ENCODE results near the gene GXYLT2.
"Not testable (repeated sequence)": the region's sequence is repeated elsewhere in the genome, so short reads cannot be mapped to it uniquely, and the experiment has no call there.

Gene GXYLT2

DNA sequence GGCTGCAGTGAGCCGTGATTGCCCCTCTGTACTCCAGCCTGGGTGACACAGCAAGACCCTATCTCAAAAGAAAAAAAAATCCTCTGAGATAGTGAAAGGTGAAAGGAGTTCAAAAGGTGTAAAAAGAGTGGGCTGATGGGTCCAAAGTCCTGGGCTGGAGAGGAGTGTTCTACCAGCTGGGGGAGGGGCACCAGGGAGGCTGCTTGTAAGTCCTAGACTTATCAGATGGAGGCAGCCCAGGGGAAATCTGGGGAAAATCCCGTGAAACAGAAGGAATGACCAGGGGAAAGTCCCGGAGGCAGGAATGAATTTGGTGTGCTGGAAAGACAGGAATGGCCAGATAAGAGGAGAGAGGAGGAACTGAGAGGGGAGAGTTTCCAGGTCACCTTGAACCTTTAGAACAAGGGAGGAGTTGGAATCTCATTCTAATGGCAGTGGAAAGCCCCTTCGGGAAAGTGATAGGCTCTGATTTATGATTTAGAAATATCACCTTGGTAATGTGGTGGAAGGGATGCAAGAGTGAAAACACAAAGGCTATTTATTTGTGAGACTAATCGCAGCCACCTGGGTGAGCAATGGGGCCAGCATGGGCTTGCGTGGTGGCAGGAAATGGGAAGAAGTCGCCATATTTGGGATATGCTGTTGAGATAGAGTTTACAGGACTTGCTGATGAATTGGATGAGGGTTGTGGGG is 85.3 kb downstream of the GXYLT2 start:
- DNase-seq = no peak

DNA sequence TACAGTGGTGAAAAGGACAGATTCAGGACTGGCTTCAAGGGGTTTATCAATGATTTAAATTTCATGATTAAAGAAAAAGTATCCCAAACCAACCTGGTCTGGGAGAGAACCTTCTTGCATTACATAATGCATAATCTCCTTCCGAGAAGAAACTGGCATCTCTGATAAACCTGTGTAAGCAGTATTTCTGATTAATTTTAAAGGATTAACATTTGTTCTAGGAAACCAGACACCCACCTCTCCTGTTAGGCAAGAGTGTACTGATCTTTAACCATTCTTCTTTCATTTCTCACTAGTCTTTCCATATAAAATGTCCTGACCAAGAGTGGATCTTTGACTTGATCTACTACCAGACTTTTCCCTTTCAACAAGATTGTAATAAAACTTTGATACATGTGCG is 85.9 kb downstream of the GXYLT2 start:
- DNase-seq = no peak

DNA sequence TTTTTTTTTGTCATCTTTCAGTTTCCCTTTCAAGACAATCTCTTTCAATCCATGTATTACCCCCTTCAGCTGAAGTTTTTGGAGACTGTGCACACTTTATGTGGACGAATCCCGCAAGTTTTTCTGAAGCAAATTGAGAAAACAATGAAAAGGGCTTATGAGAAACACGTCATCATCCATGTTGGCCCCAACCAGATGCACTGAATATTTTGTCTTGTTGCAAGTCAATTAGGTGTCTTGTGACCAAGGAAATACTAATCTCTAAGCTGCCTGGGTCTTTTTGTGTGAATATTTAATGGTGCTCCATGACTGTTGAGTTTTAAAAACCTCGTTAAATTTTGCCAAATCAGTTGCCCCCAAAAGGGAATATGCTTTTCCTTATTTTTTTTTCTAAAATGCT is 87.1 kb downstream of the GXYLT2 start:
- no peak for DNase-seq

DNA sequence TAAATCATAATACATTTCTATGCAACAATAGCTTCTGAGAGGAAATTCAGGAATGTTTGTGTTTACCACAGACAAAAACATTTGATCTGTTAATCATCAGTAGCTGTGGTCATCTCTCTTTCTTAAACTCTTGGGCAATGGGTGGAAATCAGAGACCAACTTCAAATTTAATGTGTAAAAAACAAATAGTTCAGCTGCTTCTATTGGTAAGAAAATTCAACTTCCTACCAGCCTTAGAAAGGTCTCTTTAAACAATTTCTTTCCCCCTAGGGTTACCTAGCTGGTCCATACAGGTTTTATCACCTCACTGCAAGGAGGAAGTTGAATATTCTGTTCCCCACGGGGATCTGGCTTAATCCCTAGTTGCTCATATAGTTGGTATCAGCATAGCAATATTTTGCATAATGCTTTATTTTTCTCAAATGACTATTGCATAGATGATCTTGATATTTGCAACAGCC is 88.5 kb downstream of the GXYLT2 start:
- no peak for DNase-seq

DNA sequence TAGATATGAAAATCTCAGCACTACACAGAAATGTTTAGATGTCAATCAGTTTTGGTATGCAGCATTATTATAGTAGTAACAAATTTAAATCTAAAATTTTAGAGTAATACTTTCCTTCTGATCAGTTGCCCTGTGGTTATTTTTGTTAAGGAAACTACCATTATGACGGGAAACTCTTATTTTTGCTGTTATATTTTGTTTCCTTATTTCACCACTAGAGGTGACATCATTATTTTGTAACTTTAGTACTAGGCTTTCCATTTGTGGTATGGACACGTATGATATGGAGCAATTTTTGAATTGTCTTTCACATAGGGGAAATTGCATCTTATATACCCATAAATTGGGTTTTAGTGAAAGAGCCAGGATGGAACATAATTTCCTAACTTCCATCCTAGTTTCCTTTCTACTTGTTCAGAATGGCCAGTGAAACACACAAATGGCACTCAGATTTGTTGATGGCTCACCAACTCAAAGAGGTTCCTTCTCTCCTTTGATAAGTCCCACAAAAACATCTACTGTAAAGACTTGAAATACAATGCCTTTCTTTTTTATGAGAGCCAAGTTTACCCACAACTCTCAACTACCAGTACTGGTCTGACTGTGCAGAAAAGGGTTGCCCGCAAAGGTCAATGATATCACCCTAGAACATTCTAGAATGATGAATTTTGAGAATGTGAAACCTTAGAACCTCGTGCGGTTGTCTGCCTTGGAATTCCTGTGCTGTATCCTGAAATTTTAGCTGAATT is 89.4 kb downstream of the GXYLT2 start:
- no peak for DNase-seq

DNA sequence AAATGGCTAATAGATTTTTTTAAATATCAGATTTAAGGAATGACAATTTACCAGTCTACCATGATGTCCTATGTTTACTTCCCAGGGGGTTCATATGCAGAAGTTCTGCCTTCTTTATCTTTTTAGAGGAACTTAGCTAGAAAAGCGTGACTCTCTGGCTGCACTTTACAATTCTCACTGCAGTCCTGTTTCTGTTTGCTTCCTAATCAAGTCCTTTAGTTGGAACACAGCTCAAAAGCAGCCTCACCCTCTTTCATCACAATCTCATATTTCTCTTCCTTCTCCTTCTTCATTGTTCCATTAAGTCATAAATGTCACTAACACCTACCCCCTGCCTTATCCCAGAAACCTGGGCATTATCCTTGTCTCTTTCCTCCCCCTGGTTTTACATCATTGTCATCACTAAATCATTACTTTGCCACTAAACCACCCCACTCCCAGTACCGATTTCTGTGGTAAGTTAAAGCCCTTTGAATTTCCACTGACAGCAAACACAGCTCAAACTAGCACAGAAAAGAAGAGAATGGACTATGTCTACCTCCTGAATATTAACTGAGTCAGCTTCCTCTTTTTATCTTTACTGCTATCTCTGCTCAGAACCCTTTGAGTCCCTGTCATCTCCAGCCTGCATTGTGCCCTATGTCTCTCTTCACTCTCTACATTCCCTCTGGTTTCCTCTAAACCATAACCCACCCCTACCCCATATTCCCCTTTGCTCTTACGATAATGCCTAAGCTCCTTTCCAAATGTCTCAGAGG is 94.9 kb downstream of the GXYLT2 start:
- DNase-seq = no peak

- no peak for DNase-seq
Observed at GRCh38 chr3:72985576-72985975, 97.7 kb downstream of the GXYLT2 start.

DNA sequence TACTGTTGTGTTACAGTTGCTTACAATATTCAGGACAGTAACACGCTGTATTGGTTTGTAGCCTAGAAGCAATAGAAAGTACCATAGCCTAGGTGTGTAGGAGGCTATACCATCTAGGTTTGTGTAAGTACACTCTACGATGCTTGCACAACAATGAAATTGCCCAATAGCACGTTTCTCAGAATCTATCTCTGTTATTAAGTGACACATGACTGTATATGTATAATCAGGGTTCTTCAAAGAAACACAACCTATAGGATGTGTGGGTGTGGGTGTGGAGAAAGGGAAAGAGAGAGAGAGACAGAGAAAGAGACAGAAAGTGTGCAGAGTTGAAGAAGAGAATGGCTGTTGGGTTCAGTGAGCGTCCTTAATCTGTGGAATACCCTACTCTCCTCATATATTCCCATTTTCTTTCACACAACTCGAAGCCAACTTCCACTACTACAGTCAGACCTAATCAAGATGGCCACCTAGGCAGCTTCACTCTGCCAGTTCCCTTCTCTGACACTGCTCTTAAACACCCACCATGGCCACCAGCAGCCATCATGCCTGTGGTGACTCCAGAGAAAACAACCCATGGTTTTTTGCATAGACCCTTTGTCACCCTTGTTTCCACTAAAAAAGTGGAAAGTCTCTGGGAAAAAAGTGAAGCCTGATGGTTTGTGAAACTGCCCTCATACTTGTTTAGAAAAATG is 103.0 kb downstream of the GXYLT2 start:
- no peak for DNase-seq

DNA sequence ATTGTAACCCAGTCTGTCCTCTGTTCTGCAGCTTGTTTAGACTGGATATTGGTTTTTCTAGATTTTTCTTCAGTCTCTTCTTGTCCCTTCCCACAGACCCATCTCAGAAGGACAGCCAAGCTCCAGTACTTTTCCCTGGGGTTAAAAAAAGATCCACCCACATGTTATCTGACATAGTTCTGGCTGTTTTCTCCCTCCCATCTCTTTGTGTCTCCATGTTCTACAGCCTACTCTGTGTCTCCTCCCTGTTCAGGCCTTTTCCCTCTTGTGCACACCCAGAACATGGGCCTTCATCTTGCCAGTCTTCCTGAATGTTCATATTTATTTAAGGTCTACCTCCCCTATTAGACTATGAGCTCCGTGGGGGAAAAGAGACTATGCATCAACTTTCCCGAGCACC is 103.7 kb downstream of the GXYLT2 start:
- peak in 1 of 56 donors; percentile 6 for DNase-seq

DNA sequence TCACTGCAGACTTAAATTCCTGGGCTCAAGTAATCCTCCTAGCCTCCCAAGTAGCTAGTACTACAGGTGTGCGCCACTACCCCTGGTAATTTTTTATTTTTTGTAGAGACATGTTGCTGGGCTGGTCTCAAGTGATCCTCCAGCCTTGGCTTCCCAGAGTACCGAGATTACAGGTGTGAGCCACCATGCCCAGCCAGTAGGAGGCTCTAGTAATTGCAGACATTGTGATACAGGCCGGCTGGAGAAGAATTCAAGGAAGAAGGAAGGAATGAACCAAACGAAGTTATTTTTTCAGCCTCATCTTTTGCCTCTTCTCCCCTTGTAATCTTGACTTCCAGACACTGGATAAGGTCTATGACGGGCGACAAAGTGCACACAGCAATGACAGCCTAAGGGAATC is 105.5 kb downstream of the GXYLT2 start:
- no peak for DNase-seq

GRCh38 chr3:72995337-72995736 is 107.5 kb downstream of the GXYLT2 start:
- DNase-seq = no peak

- peak in 4 of 56 donors; percentile 22 to 48 (median 32) for DNase-seq
Observed at GRCh38 chr3:72996121-72996472, 108.3 kb downstream of the GXYLT2 start.

GRCh38 chr3:72996473-72997333 is 108.9 kb downstream of the GXYLT2 start, which contains the start of gene PPP4R2:
TSS of gene PPP4R2 (plus strand) at chr3:72996811. CDS start at chr3:72997038, 227 bp downstream.
- DNase-seq = peak; percentile 18 to 91 (median 76)

DNA sequence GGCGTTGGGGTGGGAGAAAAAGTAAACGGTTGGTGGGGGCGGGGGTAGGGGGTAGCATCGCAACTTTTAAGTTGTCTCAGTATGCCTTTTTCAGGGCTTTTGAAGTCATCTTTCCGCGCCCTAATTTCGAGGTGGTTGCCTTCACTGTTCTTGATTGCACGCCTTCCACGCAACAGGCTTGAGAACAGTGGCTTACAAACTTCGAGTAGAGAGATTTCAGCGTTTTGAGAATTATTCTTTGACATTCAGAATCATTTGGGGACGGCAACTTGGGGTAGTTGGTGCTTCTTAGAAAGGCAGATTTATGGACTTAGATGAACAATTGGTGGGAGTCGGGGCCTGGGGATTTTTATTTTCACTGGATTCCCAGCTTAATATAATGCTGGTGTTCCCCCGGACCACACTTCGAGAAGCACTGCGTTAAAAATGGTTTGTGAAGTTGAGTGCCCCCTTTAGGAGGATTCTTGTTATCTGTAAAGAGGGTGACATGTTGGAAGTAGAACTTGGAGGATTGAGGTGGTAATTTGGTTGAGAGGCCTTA is 109.6 kb downstream of the GXYLT2 start:
- DNase-seq = peak in 23 of 56 donors; percentile 2 to 52 (median 31)

DNA sequence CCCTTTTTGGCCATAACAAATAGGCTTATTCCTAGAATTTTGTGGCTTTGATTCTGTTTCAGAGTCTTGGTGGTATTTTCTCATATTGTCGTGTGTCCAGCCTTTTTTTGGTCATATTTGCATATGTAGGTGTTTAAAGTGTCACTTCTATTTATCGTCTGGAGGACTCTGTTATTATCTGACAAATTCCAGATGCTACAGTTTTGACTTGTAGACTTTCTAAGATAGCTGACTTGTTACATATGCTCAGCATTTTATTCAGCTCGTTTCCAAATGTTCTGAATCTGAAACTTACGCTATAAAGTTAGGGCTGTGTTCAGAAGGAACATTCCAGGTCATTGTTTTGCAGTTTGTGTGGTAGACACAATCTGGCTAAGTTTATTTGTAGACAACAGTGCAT is 110.6 kb downstream of the GXYLT2 start:
- DNase-seq = no peak

DNA sequence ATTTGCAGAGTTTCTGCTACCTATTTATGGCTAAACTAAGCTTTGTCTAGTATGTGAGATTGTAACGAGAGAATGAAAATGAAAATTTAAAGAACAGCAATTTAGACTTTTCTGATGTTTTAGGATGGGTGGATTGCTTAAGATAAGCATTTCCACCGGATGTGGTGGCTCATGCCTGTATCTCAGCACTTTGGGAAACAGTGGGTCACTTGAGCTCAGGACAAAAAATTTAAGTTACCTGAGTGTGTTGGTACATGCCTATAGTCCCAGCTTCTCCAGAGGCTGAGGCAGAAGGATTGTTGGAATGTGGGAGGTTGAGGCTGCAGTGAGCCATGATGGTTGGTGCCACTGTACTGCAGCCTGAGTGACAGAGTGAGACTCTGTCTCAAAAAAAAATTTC is 112.1 kb downstream of the GXYLT2 start:
- DNase-seq = no peak

- DNase-seq = not testable (repeated sequence)
Observed at GRCh38 chr3:73003050-73003449, 115.2 kb downstream of the GXYLT2 start.

DNA sequence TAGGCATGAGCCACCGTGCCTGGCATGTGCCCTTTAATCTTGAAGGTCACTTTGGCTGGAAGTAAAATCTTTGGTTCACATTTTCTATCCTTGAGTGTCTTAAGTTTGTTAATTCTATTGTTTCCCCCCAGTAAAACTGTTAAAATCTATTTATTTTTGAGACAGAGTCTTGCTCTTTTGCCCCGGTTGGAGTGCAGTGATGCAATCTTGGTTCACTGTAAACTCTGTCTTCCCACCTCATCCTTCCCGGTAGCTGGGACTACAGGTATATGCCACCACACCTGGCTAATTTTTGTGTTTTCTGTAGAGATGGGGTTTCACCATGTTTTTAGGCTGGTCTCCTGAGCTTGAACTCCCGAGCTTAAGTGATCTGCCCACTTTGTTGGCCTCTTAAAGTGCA is 116.5 kb downstream of the GXYLT2 start:
- no peak for DNase-seq

GRCh38 chr3:73007992-73008712 is 120.3 kb downstream of the GXYLT2 start:
- DNase-seq = no peak

DNA sequence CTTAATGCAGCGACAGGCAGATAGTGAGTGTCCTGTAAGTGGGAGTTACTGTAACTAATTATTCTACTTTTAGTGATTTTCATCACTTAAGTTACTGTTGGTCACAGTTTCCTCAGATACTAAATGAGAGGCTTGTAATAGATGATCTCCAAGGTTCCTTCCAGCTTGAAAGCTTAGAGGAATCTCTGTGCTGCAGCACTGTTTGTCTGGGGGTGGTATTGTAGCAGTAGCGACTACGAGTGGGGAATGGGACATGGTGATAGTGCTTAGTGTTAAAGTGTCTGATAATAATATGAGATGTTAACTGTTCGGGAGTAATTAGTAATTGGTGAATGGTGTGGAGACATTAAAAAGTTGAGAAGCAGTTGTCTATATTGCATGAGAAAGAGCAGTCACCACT is 121.2 kb downstream of the GXYLT2 start:
- DNase-seq = no peak
